Measurements from ENCODE around the gene CRTAC1.

DNA sequence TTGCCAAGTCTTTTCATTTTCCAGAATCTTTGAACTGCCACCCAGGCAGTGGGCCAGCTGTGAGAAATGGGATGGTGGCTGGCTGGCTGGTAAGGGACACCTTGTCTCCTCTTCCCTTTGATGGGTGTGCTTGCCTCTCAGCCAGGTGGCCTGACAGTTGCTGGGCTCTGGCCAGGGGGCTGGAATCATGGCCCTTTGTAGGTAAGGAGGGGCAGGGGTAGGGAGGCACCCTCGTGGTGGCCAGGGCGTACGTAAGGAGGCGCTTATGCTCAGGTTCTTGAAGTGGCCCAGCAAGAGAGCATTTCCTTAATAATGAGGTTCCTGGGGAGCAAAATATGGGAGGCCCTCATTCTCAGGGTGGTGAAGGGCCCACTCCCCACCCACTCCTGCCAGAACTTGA is 213.8 kb downstream of the CRTAC1 start:
- TF ChIP-seq CSDC2 (CRISPR knock-in tag; IDR thresholded peaks at IDR 0.05) (no peak), ZNF565 (CRISPR knock-in tag; conservative IDR thresholded peaks at IDR 0.05; ENCODE audit: low read depth) (no peak), GLIS3 (CRISPR knock-in tag; IDR thresholded peaks at IDR 0.05) (no peak), ESRRG (CRISPR knock-in tag; IDR thresholded peaks at IDR 0.05) (no peak), ARNTL (CRISPR knock-in tag; IDR thresholded peaks at IDR 0.05; ENCODE audit: borderline replicate concordance, low read depth) (no peak), BACH2 (CRISPR knock-in tag; IDR thresholded peaks at IDR 0.05; ENCODE audit: borderline replicate concordance) (no peak)
- TF ChIP-seq, protein P1, sequence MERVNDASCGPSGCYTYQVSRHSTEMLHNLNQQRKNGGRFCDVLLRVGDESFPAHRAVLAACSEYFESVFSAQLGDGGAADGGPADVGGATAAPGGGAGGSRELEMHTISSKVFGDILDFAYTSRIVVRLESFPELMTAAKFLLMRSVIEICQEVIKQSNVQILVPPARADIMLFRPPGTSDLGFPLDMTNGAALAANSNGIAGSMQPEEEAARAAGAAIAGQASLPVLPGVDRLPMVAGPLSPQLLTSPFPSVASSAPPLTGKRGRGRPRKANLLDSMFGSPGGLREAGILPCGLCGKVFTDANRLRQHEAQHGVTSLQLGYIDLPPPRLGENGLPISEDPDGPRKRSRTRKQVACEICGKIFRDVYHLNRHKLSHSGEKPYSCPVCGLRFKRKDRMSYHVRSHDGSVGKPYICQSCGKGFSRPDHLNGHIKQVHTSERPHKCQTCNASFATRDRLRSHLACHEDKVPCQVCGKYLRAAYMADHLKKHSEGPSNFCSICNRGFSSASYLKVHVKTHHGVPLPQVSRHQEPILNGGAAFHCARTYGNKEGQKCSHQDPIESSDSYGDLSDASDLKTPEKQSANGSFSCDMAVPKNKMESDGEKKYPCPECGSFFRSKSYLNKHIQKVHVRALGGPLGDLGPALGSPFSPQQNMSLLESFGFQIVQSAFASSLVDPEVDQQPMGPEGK (CRISPR knock-in tag; IDR thresholded peaks at IDR 0.05; ENCODE audit: borderline replicate concordance), result no peak
- TF ChIP-seq, protein P2, sequence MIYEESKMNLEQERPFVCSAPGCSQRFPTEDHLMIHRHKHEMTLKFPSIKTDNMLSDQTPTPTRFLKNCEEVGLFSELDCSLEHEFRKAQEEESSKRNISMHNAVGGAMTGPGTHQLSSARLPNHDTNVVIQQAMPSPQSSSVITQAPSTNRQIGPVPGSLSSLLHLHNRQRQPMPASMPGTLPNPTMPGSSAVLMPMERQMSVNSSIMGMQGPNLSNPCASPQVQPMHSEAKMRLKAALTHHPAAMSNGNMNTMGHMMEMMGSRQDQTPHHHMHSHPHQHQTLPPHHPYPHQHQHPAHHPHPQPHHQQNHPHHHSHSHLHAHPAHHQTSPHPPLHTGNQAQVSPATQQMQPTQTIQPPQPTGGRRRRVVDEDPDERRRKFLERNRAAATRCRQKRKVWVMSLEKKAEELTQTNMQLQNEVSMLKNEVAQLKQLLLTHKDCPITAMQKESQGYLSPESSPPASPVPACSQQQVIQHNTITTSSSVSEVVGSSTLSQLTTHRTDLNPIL (CRISPR knock-in tag; IDR thresholded peaks at IDR 0.05; ENCODE audit: low read depth), result no peak

Data from SK-N-SH treated with all-trans-retinoic acid at 6 μM for 48 hours (cell line).